HG02840 (cell line): ENCODE measurements around the gene PCDH11X.
A peak's percentile ranks its signal among the peaks of the same experiment; 100 is the strongest.
"Not testable (repeated sequence)": the region's sequence is repeated elsewhere in the genome, so short reads cannot be mapped to it uniquely, and the experiment has no call there.

Experiments
- ATAC-seq: cut with Tn5 transposase; IDR thresholded peaks from one replicate; pipeline ENCODE4 v1.9.1; 2021; ENCODE audit warnings: mild to moderate bottlenecking, moderate library complexity, moderate number of reproducible peaks; ENCODE audit not compliant: unreplicated experiment, low FRiP score

PCDH11X gene

GRCh38 chrX:91779135-91779534 is at the start of gene PCDH11X:
TSS of gene PCDH11X (plus strand) at chrX:91779375. CDS start at chrX:91835505, 56,130 bp downstream.
- not testable (repeated sequence) for ATAC-seq

GRCh38 chrX:91747446-91747845 is 31.7 kb upstream of the PCDH11X start:
- not testable (repeated sequence) for ATAC-seq

- ATAC-seq: not testable (repeated sequence)
Observed at GRCh38 chrX:91753022-91753421, 26.2 kb upstream of the PCDH11X start.

- ATAC-seq: peak; percentile 99
Observed at GRCh38 chrX:91770619-91771488, 8.3 kb upstream of the PCDH11X start.

- ATAC-seq: not testable (repeated sequence)
Observed at GRCh38 chrX:91773943-91774342, 5.2 kb upstream of the PCDH11X start.

GRCh38 chrX:91780008-91780407 is 833 bp downstream of the PCDH11X start:
- not testable (repeated sequence) for ATAC-seq

- not testable (repeated sequence) for ATAC-seq
Observed at GRCh38 chrX:91780698-91781097, 1.5 kb downstream of the PCDH11X start.

- ATAC-seq: not testable (repeated sequence)
Observed at GRCh38 chrX:91781553-91782298, 2.6 kb downstream of the PCDH11X start.

- ATAC-seq: not testable (repeated sequence)
Observed at GRCh38 chrX:91782825-91783224, 3.6 kb downstream of the PCDH11X start.

- ATAC-seq: not testable (repeated sequence)
Observed at GRCh38 chrX:91817537-91817936, 38.4 kb downstream of the PCDH11X start.

GRCh38 chrX:91825321-91825720 is 46.1 kb downstream of the PCDH11X start:
- ATAC-seq: not testable (repeated sequence)
